Activated B cell treated with CpG ODN at 0.5 μM for 24 hours (primary cell): Measurements from ENCODE around the gene C1QL1. TPM values are rescaled to one million over a fixed set of nuclear protein-coding genes. Genes with fewer than 3 reads are reported as not detected.

Experiments used
- ATAC-seq: fragments of 200-7000 bp; cut with Tn5 transposase; one replicate; pipeline ENCODE4 v1.10.0; 2021; ENCODE audit warnings: low read depth, mild to moderate bottlenecking, moderate library complexity
- CTCF ChIA-PET: fragments of 350-600 bp; sonication (Branson Sonifier 250); formaldehyde crosslinking; loops from one replicate; lab custom pipeline; 2021; ENCODE audit warnings: antibody characterized with exemption; lab: Charles Lee
- POLR2A ChIA-PET: fragments of 350-600 bp; sonication (Branson Sonifier 250); formaldehyde crosslinking; loops from one replicate; lab custom pipeline; 2021; ENCODE audit warnings: antibody characterized with exemption; lab: Charles Lee
- DNase-seq: peaks from one replicate; pipeline ENCODE4 v3.0.0; 2022
- H3K27ac Mint-ChIP-seq: one replicate; pipeline ENCODE4 v1.8.0; 2020; ENCODE audit warnings: mixed read lengths
- H3K27me3 Mint-ChIP-seq: one replicate; pipeline ENCODE4 v1.8.0; 2021; ENCODE audit warnings: mixed read lengths
- H3K36me3 Mint-ChIP-seq: one replicate; pipeline ENCODE4 v1.8.0; 2021; ENCODE audit warnings: low read depth, mixed read lengths
- H3K4me1 Mint-ChIP-seq: one replicate; pipeline ENCODE4 v1.8.0; 2021; ENCODE audit warnings: mixed read lengths
- H3K4me3 Mint-ChIP-seq: one replicate; pipeline ENCODE4 v1.8.0; 2020; ENCODE audit warnings: mild to moderate bottlenecking, mixed read lengths
- H3K9me3 Mint-ChIP-seq: one replicate; pipeline ENCODE4 v1.8.0; 2020; ENCODE audit warnings: mixed read lengths
- CTCF ChIP-seq: fragments of 200-600 bp; IDR thresholded peaks from one replicate; pipeline ENCODE4 v1.8.0; 2022; ENCODE audit warnings: antibody characterized with exemption, mild to moderate bottlenecking
- intact Hi-C: fragments of 100-400 bp; cut with micrococcal nuclease; formaldehyde crosslinking; loops from one replicate; pipeline ENCODE4 v1.15.1; 2024
- total RNA-seq: library from RNA; stranded (reverse); gene quantifications from 2 replicates; pipeline ENCODE4 v1.2.3, GENCODE V29; 2022

C1QL1 gene
- total RNA-seq, 1 donor from 2014 or later = not detected

- H3K9me3 Mint-ChIP-seq = no peaks in the 10 kb centered on the region
- CTCF ChIA-PET = no interaction called here
- intact Hi-C loops = no loop called here
Measured at GRCh38 chr17:44925731-44926697, 42.1 kb downstream of the C1QL1 start.

GRCh38 chr17:44924107-44924544, 44.0 kb downstream of the C1QL1 start:
- Mint-ChIP-seq H3K27me3 (peaks cover 11% of the 10 kb centered on the region), H3K27ac (no peak overlapping the region), H3K4me1 (peaks cover 15% of the 10 kb centered on the region), H3K4me3 (no peak overlapping the region), H3K36me3 (no peaks in the 10 kb centered on the region), H3K9me3 (no peaks in the 10 kb centered on the region)
- ChIA-PET POLR2A (no interaction called here), CTCF (no interaction called here)
- no peak for TF ChIP-seq CTCF
- DNase-seq (no peak), ATAC-seq (no peak)
- intact Hi-C loops = loop anchor here (5.0 kb wide), 1 partner anchor 273 kb away; no protein-coding TSS in a partner anchor

More at GRCh38 chr17:44925731-44926697, 42.1 kb downstream of the C1QL1 start:
- Mint-ChIP-seq H3K4me3 (no peak overlapping the region), H3K27ac (no peak overlapping the region), H3K27me3 (peaks cover 8% of the 10 kb centered on the region), H3K4me1 (peaks cover 3% of the 10 kb centered on the region), H3K36me3 (no peaks in the 10 kb centered on the region)
- TF ChIP-seq CTCF = no peak
- POLR2A ChIA-PET = no interaction called here
- no peak for ATAC-seq
- no peak for DNase-seq

- Mint-ChIP-seq H3K4me1 (peaks cover 15% of the 10 kb centered on the region), H3K4me3 (no peak overlapping the region), H3K9me3 (no peaks in the 10 kb centered on the region), H3K27me3 (peaks cover 11% of the 10 kb centered on the region), H3K27ac (no peak overlapping the region), H3K36me3 (no peaks in the 10 kb centered on the region)
- TF ChIP-seq CTCF = no peak
- CTCF ChIA-PET = no interaction called here
- ATAC-seq = no peak
- POLR2A ChIA-PET = no interaction called here
- intact Hi-C loops = loop anchor here (5.0 kb wide), 1 partner anchor 274 kb away; no protein-coding TSS in a partner anchor
- no peak for DNase-seq
Measured at GRCh38 chr17:44922746-44923470, 45.2 kb downstream of the C1QL1 start.

- Mint-ChIP-seq H3K4me1 (peaks cover 15% of the 10 kb centered on the region), H3K36me3 (no peaks in the 10 kb centered on the region), H3K9me3 (no peaks in the 10 kb centered on the region), H3K4me3 (no peak overlapping the region), H3K27me3 (peaks cover 11% of the 10 kb centered on the region), H3K27ac (no peak overlapping the region)
- DNase-seq (no peak), ATAC-seq (no peak)
- TF ChIP-seq CTCF = no peak
- CTCF ChIA-PET = no interaction called here
- POLR2A ChIA-PET = no interaction called here
- intact Hi-C loops = loop anchor here (5.0 kb wide), 1 partner anchor 275 kb away; no protein-coding TSS in a partner anchor
Measured at GRCh38 chr17:44922136-44922535, 46.0 kb downstream of the C1QL1 start.
